HG03460 (cell line): Measurements from ENCODE around the gene VEPH1.

Experiments
- ATAC-seq: cut with Tn5 transposase; IDR thresholded peaks from one replicate; pipeline ENCODE4 v1.9.1; 2021; ENCODE audit not compliant: unreplicated experiment

The VEPH1 gene

DNA sequence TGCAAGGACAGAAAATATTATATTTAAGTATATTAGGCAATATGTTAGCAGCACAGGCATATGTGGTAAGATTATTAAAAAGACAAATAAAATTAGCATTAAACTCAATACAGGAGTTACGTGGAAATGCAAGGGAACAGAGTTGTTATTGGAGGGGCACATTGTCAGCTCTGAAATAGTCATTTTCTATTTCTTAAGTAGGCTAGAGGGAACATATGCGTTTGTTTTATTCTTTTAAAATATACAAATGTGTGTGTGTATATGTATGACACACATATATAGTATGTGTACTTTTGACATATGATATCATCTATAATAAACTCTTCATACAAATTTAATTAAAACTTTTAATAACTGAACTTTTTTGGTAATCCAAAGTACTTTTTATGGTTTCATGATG is 22.8 kb upstream of the VEPH1 start:
- ATAC-seq = no peak

DNA sequence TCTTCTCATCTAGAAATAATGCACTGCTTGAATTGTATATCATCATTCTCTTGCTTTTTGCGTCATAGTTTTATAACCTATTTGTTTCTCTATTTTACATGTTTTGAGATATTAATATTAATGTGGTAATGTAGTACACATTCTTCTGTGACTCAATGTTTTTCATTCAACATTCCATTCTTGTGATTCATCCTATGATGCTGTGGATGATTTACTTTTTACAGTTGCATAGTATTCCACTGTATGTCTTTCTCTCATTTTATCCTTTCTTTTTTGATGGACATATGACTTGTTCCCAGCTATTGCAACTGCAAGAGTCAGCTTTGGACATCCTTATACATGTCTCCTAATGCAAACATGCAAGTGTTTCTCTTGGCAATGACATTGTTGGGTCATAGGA is 20.6 kb upstream of the VEPH1 start:
- no peak for ATAC-seq

DNA sequence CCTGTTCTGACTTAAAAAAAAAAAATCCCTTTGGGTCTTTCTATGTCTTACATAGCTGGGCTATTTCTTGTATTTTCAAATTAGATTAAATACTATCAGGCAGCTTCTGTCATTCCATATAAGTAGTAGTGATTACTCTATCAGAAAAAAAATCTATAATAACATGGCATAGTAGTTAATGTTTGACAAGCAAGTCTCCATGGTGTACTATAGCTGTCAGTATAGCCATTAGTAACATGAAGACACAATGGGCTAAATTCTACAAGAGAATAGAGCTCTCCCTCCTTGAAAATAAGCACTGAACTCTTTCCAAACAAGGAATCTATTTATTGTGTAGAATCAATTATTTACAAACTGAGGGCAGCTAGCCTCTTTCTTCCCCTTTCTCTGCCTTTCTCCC is 19.4 kb upstream of the VEPH1 start:
- no peak for ATAC-seq

DNA sequence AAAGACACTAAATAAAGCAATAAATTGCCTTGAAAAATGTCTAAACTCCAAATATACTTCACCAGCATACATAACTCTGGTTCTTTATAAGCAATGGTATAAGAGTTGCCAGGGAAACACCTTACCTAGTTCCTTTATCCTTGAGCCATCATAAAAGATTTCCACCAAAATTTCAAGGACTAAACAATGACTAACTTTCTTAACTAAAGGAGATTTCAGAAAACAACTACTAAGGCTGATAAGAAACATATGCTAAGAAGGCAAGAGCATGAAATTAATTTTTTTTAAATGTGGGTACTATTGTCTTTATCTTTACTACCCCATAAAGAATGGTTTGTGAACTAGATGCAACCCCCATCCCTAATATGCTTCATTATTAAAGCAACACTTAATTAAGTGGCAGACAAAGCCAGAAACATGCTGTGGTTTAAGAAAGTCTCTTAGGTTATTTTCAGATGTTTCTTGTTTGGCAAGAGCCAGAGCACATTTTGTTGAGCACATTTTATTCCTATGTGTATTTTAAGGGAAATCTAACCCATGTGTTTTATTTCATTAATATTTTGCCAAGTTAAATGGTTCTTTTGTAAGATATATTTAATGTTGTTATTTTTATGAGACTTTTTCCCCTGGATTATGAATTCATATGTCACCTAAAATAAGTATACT is 17.4 kb upstream of the VEPH1 start:
- ATAC-seq = no peak

DNA sequence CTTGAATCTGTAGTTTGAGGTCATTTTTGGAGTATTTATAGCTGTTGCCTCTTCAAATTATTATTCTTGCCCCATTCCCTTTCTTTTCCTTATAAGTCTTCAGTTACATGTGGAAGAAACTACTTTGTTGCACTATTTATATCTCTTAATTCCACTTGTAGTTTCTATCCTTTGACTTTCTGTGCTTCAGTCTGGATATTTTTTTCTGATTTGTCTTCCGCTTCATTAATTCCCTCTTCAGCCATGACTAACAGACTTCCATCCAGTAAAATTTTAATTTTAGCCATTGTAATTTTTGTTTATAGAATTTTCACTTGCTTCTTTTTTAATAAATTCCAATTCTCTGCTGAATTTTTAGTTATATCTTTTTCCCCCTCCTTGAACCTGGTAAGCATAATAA is 15.7 kb upstream of the VEPH1 start:
- no peak for ATAC-seq

DNA sequence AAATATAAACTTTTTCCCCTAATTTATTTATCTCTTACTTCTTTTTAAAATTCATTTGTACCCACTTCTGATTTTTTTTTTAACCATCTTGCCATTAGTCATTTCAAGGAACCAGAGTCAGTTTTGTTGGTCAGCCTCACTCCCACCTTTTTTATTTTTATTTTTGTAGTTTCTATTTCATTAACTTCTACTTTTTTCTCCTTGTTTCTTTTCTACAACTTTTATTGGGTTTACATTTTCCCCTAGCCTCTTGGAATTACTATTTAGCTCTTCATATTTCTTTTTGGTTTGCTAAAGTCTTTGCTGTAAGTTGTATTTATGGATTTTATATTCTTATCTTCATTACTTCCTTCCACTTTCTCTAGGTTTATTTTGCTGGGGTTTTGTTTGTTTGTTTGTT is 13.7 kb upstream of the VEPH1 start:
- ATAC-seq = no peak

- no peak for ATAC-seq
Observed at GRCh38 chr3:157515398-157515797, 12.2 kb upstream of the VEPH1 start.

- no peak for ATAC-seq
Observed at GRCh38 chr3:157514371-157514895, 11.2 kb upstream of the VEPH1 start.

GRCh38 chr3:157513585-157513984 is 10.4 kb upstream of the VEPH1 start:
- ATAC-seq = no peak

DNA sequence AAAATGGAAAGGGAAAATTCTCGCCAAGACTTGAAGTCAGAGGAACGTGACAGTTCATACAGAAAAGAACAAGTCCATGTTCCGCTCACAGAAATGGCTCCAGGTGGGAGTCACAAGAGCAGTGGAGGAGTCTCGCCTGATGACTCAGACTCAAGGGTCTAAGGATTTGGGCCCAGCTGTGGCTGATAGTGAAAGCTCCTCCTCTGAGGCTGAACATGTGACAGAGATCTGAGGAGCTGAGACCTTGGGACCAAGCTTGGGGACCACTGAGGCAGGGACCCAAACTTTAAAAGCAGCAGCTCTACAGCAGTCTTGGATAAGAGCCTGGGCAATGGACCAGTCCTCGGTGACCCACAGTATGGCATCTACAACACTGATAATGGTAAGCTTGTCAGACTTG is 9.3 kb upstream of the VEPH1 start:
- ATAC-seq = no peak

DNA sequence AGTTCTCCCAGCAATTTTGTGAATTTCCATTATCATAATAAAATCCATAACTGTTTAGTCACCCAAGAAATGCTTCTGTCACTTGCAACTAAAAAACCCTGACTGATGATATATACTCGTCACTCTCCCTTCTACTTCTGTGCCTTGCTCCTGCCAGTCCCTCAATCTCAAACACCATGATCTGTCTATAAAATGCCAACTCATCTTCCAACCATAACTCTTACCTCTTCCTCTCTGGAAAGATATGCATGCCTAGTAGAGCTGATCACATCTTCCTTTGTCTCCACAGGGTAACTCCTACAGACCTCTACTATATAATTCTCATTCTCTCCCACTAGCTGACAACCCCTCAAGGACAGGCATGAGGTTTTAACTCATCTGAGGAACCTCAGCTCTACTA is 5.2 kb upstream of the VEPH1 start:
- no peak for ATAC-seq

- no peak for ATAC-seq
Observed at GRCh38 chr3:157501863-157502262, 1.4 kb downstream of the VEPH1 start.

- ATAC-seq = no peak
Observed at GRCh38 chr3:157500232-157500631, 3.0 kb downstream of the VEPH1 start.

DNA sequence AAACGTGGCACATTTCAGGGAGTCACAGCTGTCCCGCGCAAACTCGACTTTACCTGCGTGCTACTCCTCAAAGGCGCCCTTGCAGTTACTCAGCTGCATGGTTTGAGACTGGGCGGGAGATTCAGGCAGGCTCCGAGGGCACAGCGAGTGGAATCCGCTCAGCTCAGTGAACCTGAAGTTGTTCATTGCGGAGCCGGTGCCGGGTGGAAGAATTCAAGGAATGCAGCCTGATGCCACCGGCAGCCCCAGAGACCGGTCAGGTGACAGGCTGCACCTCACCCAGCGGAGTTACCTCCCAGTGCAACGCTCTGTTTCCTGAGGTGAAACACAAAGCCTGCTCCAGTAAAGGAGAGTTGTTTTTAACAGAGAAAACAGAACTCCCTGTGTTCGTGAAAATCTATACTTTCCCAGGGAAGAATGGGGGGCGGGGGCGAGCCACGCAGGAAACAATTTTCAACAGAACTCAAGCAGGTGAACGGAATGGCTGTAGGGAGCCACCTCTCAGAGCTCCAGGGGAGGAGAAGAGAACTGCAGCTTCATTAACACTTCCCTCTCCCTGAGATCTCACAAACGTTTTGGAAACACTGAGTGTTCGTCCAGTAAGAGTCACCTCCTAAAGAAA is 3.8 kb downstream of the VEPH1 start:
- ATAC-seq = no peak

GRCh38 chr3:157498371-157498770 is 4.8 kb downstream of the VEPH1 start:
- no peak for ATAC-seq

- ATAC-seq = no peak
Observed at GRCh38 chr3:157495846-157496245, 7.4 kb downstream of the VEPH1 start.

DNA sequence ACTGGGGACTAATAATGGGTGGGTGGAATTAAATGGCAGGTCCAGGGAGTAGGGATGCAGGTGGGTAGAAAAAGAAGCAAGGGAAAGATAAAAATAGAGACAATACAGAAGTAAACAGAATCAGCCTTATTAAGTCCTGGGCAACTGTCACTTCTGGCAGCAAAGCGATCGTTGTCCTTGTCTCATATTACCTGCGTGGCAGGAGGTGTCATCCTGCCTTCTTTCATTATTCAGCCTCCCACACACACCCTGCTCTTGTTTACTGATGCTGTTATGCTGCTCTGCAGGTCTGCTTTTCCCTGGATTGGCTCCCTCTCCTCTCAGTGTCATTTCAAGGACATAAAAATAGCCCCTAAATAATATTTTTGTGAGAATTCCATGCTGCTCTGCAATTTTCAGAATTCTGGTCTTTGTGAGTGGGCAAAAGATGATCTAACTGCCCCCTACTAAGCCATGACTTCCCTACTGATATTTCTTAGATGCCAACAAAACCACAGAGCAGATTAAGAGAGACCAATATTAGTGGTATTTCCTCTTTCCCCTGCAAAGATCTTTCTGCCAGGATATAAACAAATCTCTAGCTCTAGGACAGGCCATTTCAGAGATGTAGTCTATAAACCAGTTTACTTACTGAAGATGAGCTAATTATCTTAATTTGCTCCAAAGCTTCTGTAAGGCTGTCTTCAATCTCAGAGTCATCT is 8.5 kb downstream of the VEPH1 start:
- no peak for ATAC-seq

- ATAC-seq = no peak
Observed at GRCh38 chr3:157493627-157494550, 9.3 kb downstream of the VEPH1 start.

DNA sequence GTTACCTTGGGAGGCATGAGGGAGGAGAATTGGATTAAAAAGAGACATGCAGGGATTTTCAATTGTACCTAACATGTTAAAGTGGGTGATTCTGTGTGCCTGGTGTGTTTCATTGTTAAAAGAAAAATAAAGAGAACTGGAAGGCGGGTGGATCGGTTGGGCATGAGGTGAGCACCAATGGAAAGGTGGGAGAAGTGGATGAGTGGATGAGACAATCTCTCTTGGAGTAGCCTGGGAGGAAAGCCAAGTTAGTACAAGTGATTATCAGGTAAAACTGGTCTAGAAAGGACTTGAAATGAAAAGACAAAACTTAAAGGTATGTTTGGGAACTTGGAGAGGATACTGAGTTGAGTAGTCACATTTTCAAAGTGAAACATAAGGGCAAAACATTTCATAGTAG is 12.1 kb downstream of the VEPH1 start:
- no peak for ATAC-seq

GRCh38 chr3:157488144-157488543 is 15.1 kb downstream of the VEPH1 start:
- ATAC-seq = no peak

DNA sequence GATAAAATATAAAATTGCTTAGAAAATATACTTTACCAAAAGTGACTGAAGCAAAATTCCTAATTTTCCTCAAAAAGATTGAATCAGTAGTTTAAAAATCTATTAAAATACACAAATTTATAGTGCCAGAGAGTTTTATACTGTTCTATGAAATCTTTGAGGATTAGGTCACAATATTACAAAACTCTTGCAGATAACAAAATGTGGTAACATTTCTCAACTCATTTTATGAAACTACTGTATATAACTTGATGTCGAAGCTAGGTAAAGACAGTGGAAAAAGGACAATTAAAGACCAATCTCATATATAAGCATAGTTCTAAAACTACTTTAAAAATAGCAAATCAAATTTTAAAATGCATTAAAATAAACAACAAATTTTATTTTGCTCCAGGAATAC is 15.9 kb downstream of the VEPH1 start:
- ATAC-seq = no peak
